Activated CD8-positive, alpha-beta memory T cell treated with anti-CD3 and anti-CD28 coated beads, Interleukin-2, amount 50 U/mL, for 4 hours (primary cell): ENCODE measurements around the gene A4GALT.
"Not testable (repeated sequence)": the region's sequence is repeated elsewhere in the genome, so short reads cannot be mapped to it uniquely, and the experiment has no call there.

Experiments used
- DNase-seq: peaks from one replicate; pipeline ENCODE4 v3.0.0-alpha.2; 2020

Gene A4GALT

GRCh38 chr22:42720263-42721044 lies at the start of gene A4GALT:
A4GALT (minus strand) TSS chr22:42720870; CDS start chr22:42693951, 26,919 bp downstream.
- DNase-seq: no peak

GRCh38 chr22:42770448-42770726 lies 49.7 kb upstream of the A4GALT start:
- no peak for DNase-seq

- DNase-seq: no peak
Observed at GRCh38 chr22:42769574-42770447, 49.1 kb upstream of the A4GALT start.

- DNase-seq: no peak
Observed at GRCh38 chr22:42769238-42769573, 48.5 kb upstream of the A4GALT start.

GRCh38 chr22:42768385-42769035 lies 47.8 kb upstream of the A4GALT start:
- no peak for DNase-seq

GRCh38 chr22:42766860-42767259 lies 46.2 kb upstream of the A4GALT start:
- no peak for DNase-seq

- DNase-seq: no peak
Observed at GRCh38 chr22:42764895-42765363, 44.3 kb upstream of the A4GALT start.

- DNase-seq: no peak
Observed at GRCh38 chr22:42763965-42764480, 43.4 kb upstream of the A4GALT start.

- no peak for DNase-seq
Observed at GRCh38 chr22:42760806-42761565, 40.3 kb upstream of the A4GALT start.

- DNase-seq: no peak
Observed at GRCh38 chr22:42758931-42759629, 38.4 kb upstream of the A4GALT start.

- DNase-seq: not testable (repeated sequence)
Observed at GRCh38 chr22:42755553-42755952, 34.9 kb upstream of the A4GALT start.

- DNase-seq: not testable (repeated sequence)
Observed at GRCh38 chr22:42755121-42755520, 34.5 kb upstream of the A4GALT start.

- DNase-seq: no peak
Observed at GRCh38 chr22:42754658-42755057, 34.0 kb upstream of the A4GALT start.

- DNase-seq: no peak
Observed at GRCh38 chr22:42752912-42753311, 32.2 kb upstream of the A4GALT start.

- DNase-seq: no peak
Observed at GRCh38 chr22:42752230-42752746, 31.6 kb upstream of the A4GALT start.

GRCh38 chr22:42750421-42750820 lies 29.8 kb upstream of the A4GALT start:
- DNase-seq: not testable (repeated sequence)

GRCh38 chr22:42747701-42748513 lies 27.2 kb upstream of the A4GALT start:
- no peak for DNase-seq

- no peak for DNase-seq
Observed at GRCh38 chr22:42745118-42745517, 24.4 kb upstream of the A4GALT start.

GRCh38 chr22:42743501-42743991 lies 22.9 kb upstream of the A4GALT start:
- no peak for DNase-seq

- no peak for DNase-seq
Observed at GRCh38 chr22:42742940-42743339, 22.3 kb upstream of the A4GALT start.

- DNase-seq: not testable (repeated sequence)
Observed at GRCh38 chr22:42740320-42740719, 19.6 kb upstream of the A4GALT start.
